GM18502 (cell line): ENCODE data around the gene ARL9.
"Not testable (repeated sequence)": the region's sequence is repeated elsewhere in the genome, so short reads cannot be mapped to it uniquely, and the experiment has no call there.

Experiments
- ATAC-seq: cut with Tn5 transposase; IDR thresholded peaks from one replicate; pipeline ENCODE4 v1.9.1; 2021; ENCODE audit warnings: mild to moderate bottlenecking; ENCODE audit not compliant: unreplicated experiment, poor library complexity

Gene ARL9, protein sequence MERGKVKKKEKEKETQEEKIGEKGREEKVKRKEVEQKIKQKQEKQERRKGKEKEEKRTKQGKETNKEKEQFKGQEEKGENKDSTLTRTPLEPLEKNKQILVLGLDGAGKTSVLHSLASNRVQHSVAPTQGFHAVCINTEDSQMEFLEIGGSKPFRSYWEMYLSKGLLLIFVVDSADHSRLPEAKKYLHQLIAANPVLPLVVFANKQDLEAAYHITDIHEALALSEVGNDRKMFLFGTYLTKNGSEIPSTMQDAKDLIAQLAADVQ

DNA sequence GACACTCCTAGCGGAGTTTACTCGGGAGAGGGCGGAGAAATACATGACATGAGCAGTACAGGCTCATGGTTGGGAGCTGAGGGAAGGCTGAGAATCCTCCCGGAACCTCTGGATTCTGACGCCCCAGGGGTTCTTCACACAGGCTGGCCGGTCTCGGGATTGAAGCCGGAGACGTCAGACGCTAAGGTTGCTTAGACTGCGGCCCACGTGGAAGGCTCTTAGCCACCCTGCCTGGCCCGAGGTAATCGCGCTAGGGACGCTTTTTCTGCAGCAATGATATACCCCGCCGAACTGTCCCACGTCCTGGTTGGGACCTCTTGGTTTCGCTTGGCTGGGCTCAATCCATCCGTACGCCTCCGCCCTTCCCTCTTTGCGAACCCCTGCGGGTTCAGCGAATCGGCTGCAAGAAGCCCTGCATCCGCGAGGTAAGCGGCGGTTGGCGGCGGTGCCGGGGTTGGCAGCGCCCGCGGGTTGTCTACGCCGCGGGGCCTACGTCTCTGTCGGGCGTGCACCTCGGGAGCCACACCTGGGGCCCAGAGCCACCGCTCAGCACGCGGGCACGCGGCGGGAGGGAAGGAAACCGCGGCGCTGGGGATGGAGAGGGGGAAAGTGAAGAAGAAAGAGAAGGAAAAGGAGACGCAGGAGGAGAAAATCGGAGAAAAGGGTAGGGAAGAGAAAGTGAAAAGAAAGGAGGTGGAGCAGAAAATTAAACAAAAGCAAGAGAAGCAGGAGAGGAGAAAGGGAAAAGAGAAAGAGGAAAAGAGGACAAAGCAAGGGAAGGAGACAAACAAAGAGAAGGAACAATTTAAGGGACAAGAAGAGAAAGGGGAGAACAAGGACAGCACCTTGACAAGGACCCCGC is at the start of gene ARL9:
Gene ARL9, plus strand, starts transcription at position 523 of the 862 bp plus-strand sequence. Its CDS starts 72 bp downstream, at position 595.
- ATAC-seq = peak; percentile 71

DNA sequence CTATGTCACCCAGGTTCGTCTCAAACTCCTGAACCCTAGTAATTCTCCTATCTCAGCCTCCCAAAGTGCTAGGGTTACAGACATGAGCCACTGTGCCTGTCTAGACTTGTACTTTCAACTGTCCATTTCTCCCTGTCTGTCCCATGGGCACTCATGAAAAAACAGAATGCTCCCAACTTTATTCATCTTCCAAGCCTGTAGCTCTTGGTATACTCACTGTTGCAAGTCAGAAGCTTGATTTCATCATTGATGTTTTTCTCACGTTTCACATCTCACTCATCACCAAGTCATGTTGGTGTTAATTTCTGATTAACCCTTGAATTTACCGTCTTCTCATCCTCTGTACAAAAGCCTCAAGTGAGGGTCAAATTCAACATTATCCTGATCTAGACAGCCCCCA is 45.5 kb upstream of the ARL9 start:
- ATAC-seq = no peak

DNA sequence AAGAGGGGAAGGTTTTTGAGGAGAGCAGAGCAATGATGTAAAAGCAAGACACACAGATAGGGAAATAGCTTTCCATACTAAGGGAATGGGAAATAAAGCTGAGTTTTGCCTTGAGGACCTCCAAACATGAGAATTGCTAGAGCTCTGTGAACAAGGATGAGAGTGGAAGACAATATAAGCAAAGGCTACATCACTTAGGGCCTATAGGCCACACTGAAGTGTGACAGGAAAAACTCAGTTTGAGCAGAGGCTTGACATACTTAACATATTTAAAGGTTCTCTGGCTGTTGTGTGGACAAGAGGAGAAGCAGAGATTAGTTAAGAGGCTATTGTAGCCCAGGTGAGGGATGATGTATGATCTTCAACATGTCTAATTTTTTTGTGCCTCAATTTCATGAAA is 43.4 kb upstream of the ARL9 start:
- no peak for ATAC-seq

DNA sequence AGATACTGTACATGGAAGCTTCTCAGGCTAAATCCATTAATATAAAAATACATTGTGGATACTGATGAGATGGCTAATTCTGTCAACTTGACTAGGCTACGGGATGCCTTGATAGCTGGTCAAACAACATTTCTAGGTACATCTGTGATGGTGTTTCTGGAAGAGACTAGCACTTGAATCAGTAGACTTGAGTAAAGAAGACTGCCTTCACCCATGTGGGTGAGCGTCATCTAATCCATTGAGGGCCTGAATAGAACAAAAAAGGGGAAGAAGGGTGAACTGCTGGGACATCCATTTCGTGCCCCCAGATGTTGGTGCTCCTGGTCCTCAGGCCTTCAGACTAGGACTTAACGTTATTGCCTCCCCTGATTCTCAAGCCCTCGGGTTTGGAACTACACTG is 41.9 kb upstream of the ARL9 start:
- no peak for ATAC-seq

DNA sequence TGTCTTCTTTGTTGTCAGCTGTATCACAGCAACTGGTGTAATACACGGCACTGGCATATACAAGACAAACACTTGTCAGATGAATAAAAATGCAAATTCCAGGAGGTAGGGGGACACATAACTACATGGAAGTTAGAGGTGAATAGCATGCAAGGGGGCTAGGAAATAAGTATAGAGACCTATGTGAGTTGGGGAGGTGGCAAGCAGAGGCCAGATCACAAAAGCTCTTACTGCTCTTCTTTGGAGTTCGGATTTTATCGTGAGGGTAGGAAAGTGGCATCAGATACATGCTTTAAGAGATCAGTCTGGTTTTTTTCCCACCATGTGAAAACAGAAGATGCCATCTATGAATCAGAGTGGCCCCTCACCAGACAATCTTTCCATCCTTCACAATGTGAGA is 41.0 kb upstream of the ARL9 start:
- ATAC-seq = no peak

DNA sequence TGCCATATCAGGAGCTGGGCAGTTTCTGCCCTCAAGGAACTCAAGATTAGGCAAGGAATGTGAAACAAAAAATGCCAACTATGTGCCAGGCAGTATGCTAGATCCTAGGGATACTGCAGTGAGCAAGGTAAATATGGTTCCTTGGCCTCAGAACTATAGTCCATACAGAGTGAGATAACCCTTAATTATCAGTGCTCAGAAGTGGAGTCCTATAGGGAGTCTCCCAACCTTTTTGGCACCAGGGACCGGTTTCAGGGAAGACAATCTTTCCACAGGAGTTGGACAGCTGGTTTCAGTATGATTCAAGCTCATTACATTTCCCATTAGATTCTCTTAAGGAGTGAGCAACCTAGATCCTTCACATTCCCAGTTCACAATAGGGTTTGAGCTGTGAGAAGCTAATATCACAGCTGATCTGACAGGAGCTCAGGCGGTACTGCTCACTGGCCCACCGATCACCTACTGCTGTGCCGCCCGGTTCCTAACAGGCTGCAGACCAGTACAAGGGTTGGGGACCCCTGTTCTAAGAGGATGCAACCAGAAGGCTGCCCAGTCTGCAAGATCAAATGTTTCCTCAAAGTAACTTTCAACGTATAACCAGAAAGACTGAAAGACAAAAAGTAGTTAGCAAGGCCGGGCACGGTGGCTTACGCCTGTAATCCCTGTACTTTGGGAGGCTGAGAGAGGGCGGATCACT is 39.8 kb upstream of the ARL9 start:
- ATAC-seq = no peak

DNA sequence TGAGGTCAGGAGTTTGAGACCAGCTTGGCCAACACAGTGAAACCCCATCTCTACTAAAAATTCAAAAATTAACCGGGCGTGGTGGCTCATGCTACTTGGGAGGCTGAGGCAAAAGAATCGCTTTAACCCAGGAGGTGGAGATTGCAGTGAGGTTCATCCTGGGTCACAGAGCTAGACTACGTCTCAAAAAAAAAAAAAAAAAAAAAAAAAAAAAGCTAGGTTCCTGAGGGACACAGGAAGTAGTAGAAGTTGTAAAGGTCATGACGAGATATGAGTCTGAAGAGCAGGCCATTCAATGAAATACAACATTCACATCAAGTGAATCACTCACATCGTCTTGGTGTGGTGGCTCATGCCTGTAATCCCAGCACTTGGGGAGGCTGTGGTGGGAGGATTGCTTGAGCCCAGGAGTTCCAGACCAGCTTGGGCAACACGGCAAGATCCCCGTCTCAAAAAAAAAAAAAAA is 39.3 kb upstream of the ARL9 start:
- not testable (repeated sequence) for ATAC-seq

DNA sequence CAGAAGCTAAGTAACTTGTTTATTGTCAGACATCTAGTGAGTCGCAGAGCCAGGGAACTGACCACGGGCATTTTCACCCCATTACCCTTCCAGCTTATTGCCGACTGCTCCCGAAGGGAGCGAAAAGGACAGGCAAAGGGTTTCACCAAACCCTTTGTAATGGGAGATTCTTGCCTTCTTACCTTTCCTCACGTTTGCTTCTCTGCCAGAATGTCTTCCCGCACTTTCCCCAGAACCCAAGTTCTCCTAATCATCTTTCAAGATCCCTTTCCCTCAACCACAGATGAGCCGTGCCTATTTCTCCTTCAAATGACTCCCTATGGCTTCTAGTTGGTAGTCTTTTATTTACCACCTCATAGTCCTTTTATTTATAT is 38.7 kb upstream of the ARL9 start:
- no peak for ATAC-seq

DNA sequence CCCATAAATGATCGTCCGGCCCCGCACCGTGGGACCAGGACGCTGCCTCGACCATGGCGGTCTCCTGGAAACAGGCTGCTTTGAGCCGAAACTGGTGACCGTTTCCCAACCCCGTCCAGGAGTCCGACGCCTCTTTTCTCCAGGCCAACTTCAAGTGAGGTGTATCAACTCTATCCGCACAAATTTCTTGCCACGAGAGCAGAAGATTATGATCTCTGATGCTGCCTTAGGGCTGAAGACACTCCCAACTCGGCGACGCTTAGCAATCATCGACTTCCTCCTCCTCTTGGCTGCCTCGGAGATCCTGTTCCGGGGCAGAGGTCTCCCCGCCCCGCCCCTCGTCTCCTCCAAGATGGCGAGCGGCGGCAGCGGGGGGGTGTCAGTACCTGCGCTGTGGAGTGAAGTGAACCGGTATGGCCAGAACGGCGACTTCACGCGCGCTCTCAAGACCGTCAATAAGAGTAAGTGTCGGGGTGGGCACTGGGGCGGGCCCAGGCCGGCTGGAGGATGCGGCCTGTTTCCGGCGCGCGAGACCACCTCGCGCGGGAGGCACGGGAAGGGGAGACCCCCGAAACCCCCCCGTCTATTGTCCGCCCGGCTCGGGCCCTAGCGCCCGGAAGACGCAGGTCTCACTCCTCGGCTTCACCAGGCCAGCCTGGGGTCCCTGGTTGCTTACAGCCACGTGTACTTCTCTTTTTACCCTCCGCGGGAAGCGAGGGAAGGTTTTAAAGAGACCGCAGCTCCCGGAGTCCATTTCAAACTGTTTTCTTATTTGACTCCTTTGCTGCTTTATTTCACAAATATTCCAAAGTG is 38.1 kb upstream of the ARL9 start, which contains the start of gene SRP72:
Gene SRP72, plus strand, starts transcription at position 334 of the 813 bp plus-strand sequence. Its CDS starts 19 bp downstream, at position 353.
- peak; percentile 93 for ATAC-seq

DNA sequence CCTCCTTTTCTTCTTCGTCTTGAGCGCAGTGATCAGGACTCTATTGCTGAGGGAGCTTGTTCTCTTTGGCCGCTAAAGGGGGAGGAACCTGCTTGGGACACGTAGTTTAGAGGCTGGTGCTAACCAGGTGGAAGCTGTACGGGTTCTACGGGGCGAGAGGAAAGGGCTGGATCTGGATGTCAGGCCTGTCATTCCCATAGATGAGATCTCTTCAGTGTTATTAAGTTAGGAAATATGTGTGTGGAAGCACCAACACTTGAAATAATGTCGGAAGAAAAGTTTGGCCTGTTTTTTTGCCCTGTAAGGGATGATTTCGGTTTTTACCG is 37.5 kb upstream of the ARL9 start:
- ATAC-seq = peak; percentile 58

DNA sequence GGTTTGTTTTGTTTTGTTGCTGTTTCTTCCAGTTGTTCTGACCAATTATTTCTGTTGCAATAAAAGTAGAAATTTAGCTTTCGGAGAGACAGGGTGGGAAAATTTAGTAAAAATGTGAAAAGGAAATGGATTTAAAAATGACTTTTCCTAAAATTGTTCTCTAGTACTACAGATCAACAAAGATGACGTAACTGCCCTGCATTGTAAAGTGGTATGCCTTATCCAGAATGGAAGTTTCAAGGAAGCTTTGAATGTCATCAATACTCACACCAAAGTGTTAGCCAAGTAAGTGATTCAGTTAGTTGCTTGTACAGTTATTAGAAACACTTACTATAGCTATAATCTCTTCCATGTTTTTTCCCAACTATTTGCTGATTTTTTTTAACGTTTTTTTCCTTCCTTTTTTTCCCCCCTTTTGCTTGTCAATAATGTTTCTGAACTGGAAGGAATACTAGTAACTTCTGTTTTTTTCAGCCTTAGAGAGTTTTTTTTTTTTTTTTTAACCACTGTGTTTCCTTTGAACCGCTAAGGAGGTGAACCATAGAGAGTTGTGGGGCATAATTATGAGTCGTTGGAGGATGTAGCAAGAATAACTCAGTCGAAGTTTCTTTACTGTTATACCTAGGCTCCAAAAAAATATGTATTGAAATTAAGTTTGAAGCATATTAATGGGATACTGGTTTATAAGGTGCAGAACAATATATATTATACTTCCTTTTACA is 35.9 kb upstream of the ARL9 start:
- ATAC-seq = no peak

DNA sequence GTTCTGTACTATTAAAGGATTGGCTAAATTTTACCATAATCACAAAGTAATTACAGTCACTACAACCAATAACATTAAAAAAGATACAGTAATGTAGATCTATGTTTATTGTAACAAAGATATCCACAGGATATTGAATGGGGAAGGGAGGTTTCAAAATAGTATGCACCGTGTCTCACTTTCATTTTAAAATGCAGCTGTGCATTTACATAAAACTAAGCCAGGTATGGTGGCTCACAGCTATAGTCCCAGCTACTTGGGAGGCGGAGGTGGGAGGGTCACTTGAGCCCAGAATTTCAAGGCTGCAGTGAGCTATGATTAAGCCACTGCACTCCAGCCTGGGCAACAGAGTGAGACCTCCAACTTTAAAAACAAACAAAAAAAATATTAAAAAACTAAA is 29.7 kb upstream of the ARL9 start:
- peak; percentile 92 for ATAC-seq

DNA sequence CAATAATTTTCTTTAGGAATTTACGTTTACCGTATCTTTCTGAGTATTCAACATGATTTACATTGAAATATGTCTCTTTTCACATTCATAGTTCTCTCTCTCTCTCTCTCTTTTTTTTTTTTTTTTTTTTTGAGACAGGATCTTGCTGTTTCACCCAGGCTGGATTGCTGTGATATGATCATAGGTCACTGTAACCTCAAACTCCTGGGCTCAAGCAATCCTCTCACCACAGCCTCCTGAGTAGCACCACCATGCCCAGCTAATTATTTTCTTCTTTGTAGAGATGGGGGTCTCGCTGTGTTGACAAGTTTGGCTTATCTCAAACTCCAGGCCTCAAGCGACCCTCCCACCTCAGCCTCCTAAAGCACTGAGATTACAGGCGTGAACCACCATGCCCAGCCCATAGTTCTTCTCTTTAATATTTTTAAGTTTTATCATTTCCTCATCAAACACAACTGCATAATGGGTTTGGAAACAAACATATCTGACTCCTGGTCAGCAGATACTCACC is 28.3 kb upstream of the ARL9 start:
- no peak for ATAC-seq

DNA sequence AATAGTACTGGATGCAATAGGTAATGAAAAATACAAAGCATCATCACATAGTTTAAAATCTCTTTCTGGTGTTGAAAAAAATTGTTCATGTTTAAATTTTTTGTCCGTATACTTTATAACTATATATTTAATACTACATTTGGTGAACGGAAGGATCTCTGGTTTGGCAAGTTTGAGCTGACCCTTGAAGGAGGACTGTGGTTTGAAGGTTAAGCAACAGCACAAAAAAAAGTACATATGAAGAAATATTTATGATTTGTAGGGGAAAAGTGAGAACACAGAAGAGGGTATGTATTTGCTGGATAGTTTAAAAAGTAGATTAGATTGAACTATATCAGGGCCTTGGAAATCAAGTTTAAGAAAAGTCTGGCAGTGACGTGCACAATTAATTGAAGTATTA is 24.9 kb upstream of the ARL9 start:
- ATAC-seq = no peak

DNA sequence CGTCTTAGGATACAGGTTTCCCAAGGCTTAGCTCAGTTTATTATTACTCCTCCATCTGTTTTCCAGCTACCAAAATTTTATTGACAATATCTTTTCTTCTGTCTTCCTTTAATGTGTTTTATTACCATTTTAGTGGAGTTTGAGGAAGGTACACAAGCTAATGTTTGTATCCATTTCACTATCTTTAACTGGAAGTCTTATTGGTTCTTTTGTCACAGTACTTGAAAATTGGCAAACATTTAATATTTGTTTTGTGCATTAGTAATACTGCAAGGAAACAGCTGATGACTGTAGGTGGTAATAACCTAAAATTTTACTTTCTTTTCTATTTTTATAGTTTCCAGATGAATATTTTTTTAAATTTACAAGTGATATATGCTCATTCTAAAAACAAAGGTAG is 9.3 kb upstream of the ARL9 start:
- ATAC-seq = no peak

DNA sequence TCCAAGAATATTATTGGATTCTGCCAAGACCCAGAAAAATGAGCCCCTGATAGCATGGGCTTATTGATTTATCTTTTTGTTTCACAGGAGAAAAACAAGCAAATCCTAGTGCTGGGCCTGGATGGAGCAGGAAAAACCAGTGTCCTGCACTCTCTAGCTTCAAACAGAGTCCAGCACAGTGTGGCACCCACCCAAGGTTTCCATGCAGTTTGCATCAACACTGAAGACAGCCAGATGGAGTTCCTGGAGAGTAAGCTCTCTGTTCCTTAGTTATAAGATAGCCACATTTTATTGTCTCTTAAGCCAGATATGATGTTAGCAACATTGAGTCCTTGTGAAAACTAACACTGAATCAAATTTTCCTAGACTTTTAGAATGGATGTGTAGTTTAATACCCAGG is 5.5 kb downstream of the ARL9 start:
- ATAC-seq = no peak

DNA sequence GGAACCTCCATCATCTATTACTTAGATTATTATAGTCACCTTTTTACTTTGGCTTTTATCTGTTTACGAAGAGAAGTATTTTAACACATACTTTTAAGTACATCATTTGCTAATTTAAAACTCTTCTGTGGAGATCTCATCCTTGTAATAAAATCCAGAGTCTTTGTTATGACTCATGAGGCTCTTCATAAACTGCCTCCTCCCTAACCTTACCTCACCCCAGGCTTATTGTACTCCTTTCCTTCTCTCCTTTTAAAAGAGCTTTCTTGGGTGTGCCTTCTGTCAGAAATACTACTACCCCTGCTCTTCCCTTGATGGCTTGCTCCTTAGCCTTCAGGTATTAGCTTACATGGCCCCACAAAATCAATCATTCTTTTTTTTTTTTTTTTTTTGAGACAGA is 6.6 kb downstream of the ARL9 start:
- no peak for ATAC-seq

DNA sequence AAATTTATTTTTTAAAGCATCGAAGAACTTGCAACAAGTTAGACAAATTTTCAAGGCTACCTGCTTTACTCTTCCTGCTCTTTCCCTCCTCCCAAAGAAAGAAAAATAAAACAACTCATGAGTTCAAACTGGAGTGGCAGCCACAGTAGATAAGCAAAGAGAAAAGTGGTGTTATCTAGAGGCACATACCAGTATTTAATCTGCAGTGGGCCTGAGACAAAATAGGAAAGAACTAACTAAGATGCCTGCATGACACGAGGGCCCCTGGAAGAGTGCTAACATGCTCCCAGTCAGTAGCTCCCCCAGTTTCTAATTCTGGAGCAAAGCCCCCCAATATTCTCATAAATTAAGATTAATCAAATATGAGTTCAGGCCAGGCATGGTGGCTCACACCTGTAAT is 7.9 kb downstream of the ARL9 start:
- ATAC-seq = no peak
